Right lobe of liver (tissue), 4 donors: Measurements from ENCODE around the gene GSG1.

Experiments
- POLR2A ChIP-seq: fragments of 450-650 bp; IDR thresholded peaks from one replicate; pipeline ENCODE4 v1.6.1; 2017; ENCODE audit warnings: antibody characterized with exemption, mild to moderate bottlenecking
- TF ChIP-seq, protein P1 (sequence below), 4 donors: fragments of 200-600 bp in 3 of 4; fragments of 450-650 bp in 1 of 4; IDR thresholded peaks; one replicate each; pipeline versions ENCODE4 v1.5.1 to v1.8.0; 2016 to 2022; ENCODE audit warnings: antibody characterized with exemption in 4 of 4, mild to moderate bottlenecking in 2 of 4
- donor health status: DM: no; HTN: no; CAD: no.
- donor health status: DM: no; HTN: no; CAD: no.
- donor health status: DM: no; HTN: yes; CAD: no.

DNA sequence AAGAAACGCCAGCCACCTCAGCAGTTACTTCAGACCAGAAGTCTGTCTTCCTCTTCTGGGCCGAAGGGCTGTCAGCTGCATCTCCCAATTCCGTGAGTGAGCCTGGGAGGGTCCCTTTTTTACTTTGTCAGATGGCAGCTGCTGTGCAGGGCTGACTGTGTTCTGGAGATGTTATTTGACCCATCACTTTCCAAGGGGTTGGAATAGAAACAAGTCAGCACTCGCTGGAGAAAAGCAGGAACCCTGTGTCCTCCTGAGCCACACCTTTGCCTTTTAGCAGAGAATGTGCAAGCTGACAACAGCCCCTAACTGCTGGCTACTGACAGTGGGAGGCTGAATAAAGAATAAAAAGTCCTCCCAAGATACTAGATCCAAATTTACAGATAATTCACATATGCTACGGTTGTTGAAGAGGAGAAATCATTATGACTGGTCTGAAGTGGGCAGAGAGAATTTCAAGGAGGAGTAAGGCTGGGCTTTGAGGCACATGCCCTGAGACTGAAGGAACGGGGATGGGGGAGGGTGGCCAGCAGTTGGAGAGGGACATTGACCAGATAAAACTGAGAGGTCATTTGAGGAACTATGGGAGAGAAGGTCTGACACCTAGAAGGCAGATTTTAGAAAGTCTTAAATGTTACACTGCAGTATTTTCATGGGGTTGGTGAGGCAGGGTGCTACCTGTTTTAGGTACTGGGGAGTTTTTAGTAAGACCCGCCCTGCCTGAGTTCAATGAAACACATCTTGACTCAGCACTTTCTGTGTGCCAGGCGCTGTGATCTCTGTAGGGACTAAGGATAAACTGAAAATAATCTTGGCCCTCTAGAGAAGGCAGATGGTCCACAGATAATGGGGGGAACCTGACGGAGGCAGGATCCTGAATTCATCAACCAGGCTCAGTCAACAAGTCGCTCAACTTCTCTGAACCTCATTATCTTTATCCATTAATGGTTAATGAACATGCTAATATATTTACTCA, 31.9 kb downstream of the GSG1 start:
- TF ChIP-seq, protein P1, sequence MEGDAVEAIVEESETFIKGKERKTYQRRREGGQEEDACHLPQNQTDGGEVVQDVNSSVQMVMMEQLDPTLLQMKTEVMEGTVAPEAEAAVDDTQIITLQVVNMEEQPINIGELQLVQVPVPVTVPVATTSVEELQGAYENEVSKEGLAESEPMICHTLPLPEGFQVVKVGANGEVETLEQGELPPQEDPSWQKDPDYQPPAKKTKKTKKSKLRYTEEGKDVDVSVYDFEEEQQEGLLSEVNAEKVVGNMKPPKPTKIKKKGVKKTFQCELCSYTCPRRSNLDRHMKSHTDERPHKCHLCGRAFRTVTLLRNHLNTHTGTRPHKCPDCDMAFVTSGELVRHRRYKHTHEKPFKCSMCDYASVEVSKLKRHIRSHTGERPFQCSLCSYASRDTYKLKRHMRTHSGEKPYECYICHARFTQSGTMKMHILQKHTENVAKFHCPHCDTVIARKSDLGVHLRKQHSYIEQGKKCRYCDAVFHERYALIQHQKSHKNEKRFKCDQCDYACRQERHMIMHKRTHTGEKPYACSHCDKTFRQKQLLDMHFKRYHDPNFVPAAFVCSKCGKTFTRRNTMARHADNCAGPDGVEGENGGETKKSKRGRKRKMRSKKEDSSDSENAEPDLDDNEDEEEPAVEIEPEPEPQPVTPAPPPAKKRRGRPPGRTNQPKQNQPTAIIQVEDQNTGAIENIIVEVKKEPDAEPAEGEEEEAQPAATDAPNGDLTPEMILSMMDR (IDR thresholded peaks at IDR 0.05), result no peak
- no peak for TF ChIP-seq POLR2A
